HepG2 (cell line): ENCODE measurements around the gene ICAM2. TPM values are rescaled to one million over a fixed set of nuclear protein-coding genes. Genes with fewer than 3 reads are reported as not detected.

Source experiments
- AKNA ChIP-seq: sonication (generic); formaldehyde crosslinking; IDR thresholded peaks from 2 replicates; pipeline ENCODE4 v1.4.0; 2020; ENCODE audit warnings: missing genetic modification reagents, borderline replicate concordance
- DRAP1 ChIP-seq: IDR thresholded peaks from 2 replicates; pipeline ENCODE4 v1.6.1; 2016; ENCODE audit warnings: missing genetic modification reagents, missing compliant biosample characterization
- FOXK1 ChIP-seq: sonication (generic); formaldehyde crosslinking; IDR thresholded peaks from 2 replicates; pipeline ENCODE4 v1.4.0; 2020; ENCODE audit warnings: low read depth, missing genetic modification reagents, borderline replicate concordance
- FUBP1 ChIP-seq: sonication (generic); formaldehyde crosslinking; IDR thresholded peaks from 2 replicates; pipeline ENCODE4 v1.5.1; 2020; ENCODE audit warnings: missing genetic modification reagents, mild to moderate bottlenecking, borderline replicate concordance
- MED1 ChIP-seq: sonication (generic); formaldehyde crosslinking; IDR thresholded peaks from 2 replicates; pipeline ENCODE4 v1.4.0; 2020; ENCODE audit warnings: missing genetic modification reagents
- NFE2 ChIP-seq: sonication (generic); formaldehyde crosslinking; IDR thresholded peaks from 2 replicates; pipeline ENCODE4 v1.4.0; 2020; ENCODE audit warnings: missing genetic modification reagents
- SP4 ChIP-seq: sonication (generic); formaldehyde crosslinking; IDR thresholded peaks from 2 replicates; pipeline ENCODE4 v1.8.1; 2023; ENCODE audit warnings: mild to moderate bottlenecking, missing genetic modification reagents
- TOPORS ChIP-seq: sonication (generic); formaldehyde crosslinking; IDR thresholded peaks from 2 replicates; pipeline ENCODE4 v1.8.0; 2023; ENCODE audit warnings: mild to moderate bottlenecking, missing genetic modification reagents
- ZBTB4 ChIP-seq: sonication (generic); formaldehyde crosslinking; IDR thresholded peaks from 2 replicates; pipeline ENCODE4 v1.4.0; 2020; ENCODE audit warnings: missing genetic modification reagents, mild to moderate bottlenecking, borderline replicate concordance
- ZNF225 ChIP-seq: sonication (generic); formaldehyde crosslinking; IDR thresholded peaks from 2 replicates; pipeline ENCODE4 v1.4.0; 2020; ENCODE audit warnings: mild to moderate bottlenecking, missing genetic modification reagents
- ZNF614 ChIP-seq: IDR thresholded peaks from 2 replicates; pipeline ENCODE4 v1.6.1; 2018; ENCODE audit warnings: missing biosample characterization, missing genetic modification reagents, inconsistent platforms, borderline replicate concordance
- ZNF879 ChIP-seq: sonication (generic); formaldehyde crosslinking; IDR thresholded peaks from 2 replicates; pipeline ENCODE4 v1.8.1; 2023; ENCODE audit warnings: missing genetic modification reagents
- ZNF891 ChIP-seq: sonication (generic); formaldehyde crosslinking; IDR thresholded peaks from 2 replicates; pipeline ENCODE4 v1.5.0; 2020; ENCODE audit warnings: mild to moderate bottlenecking, missing genetic modification reagents
- ZXDC ChIP-seq: sonication (generic); formaldehyde crosslinking; IDR thresholded peaks from 2 replicates; pipeline ENCODE4 v1.5.0; 2020; ENCODE audit warnings: mild to moderate bottlenecking, missing genetic modification reagents
- polyA plus RNA-seq, 8 experiments: library from polyadenylated mRNA; depleted of rRNA in 3 of 8; stranded (reverse) in 7 of 8; unstranded in 1 of 8; fragments of >200 nt; fragmentation: Illumina TruSeq in 4 of 8; extraction: Trizol in 4 of 8; gene quantifications; 2 replicates each; pipeline versions ENCODE4 v1.2.1 to v1.2.3, GENCODE V29; 2011 to 2016; ENCODE audit warnings: low read depth in 4 of 8, missing spikeins in 1 of 8, mixed read lengths in 1 of 8; ENCODE audit not compliant: insufficient read depth in 1 of 8
- total RNA-seq, 5 experiments: library from RNA; depleted of rRNA; stranded (reverse); fragments of >200 nt; fragmentation: Illumina TruSeq; extraction: Trizol; gene quantifications; 2 replicates each; pipeline ENCODE4 v1.2.3, GENCODE V29; 2016; ENCODE audit warnings: low read depth in 1 of 5
- TF ChIP-seq, protein P1 (sequence below): IDR thresholded peaks from 2 replicates; pipeline ENCODE4 v1.6.1; 2016; ENCODE audit warnings: missing compliant biosample characterization, missing genetic modification reagents, borderline replicate concordance

The ICAM2 gene
- total and polyA plus RNA-seq, 2 of the 13 experiments (the other 11 are each of a cell fraction or from before 2014, with no cell fraction given) = 10.9 to 20.8 TPM

- TF ChIP-seq, protein P1, sequence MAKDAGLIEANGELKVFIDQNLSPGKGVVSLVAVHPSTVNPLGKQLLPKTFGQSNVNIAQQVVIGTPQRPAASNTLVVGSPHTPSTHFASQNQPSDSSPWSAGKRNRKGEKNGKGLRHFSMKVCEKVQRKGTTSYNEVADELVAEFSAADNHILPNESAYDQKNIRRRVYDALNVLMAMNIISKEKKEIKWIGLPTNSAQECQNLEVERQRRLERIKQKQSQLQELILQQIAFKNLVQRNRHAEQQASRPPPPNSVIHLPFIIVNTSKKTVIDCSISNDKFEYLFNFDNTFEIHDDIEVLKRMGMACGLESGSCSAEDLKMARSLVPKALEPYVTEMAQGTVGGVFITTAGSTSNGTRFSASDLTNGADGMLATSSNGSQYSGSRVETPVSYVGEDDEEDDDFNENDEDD (CRISPR knock-in tag) = no peak
- TF ChIP-seq NFE2 (CRISPR knock-in tag) (no peak), DRAP1 (CRISPR knock-in tag) (0 out of 2 replicates have a peak, but pooled peaks have one; percentile 31), ZXDC (CRISPR knock-in tag) (no peak), FOXK1 (CRISPR knock-in tag) (no peak), ZNF879 (CRISPR knock-in tag) (no peak), AKNA (CRISPR knock-in tag) (no peak), TOPORS (no peak), FUBP1 (CRISPR knock-in tag) (no peak), ZNF614 (peak; percentile 31; the same call in 1 of the 2 replicates), SP4 (CRISPR knock-in tag) (peak; percentile 16; the same call in 1 of the 2 replicates), MED1 (CRISPR knock-in tag) (no peak), ZNF891 (CRISPR knock-in tag) (no peak), ZNF225 (peak; percentile 22; the same call in 1 of the 2 replicates), ZBTB4 (CRISPR knock-in tag) (no peak)
Observed at GRCh38 chr17:64005734-64006167, 14.7 kb downstream of the ICAM2 start (continued).
